T47D (cell line): ENCODE measurements around the gene PSME3IP1.

Source experiments
- DNase-seq, 2 experiments: peaks; one replicate each; pipeline versions ENCODE4 v3.0.0 to v3.0.0-alpha.2; 2011 to 2012; ENCODE audit warnings: low read depth in 1 of 2, low spot score in 1 of 2
- JUND ChIP-seq: IDR thresholded peaks from 2 replicates; pipeline ENCODE4 v1.6.1; 2012; ENCODE audit warnings: low read depth
- in situ Hi-C: cut with HindIII; loops from 2 replicates; pipeline ENCODE4 v1.10.0; 2016; ENCODE audit warnings: low sequenced_read_pairs, low pct_unique_long_range_greater_than_20kb

PSME3IP1 gene

GRCh38 chr16:57144027-57144426, 41.8 kb downstream of the PSME3IP1 start:
- in situ Hi-C loops, result no loop called here
- DNase-seq, result no peak
- TF ChIP-seq JUND, result no peak

- no peak for DNase-seq
- in situ Hi-C loops, result no loop called here
- TF ChIP-seq JUND, result no peak
Measured at GRCh38 chr16:57143149-57143921, 42.5 kb downstream of the PSME3IP1 start.

- in situ Hi-C loops, result no loop called here
- DNase-seq, result no peak
- TF ChIP-seq JUND, result no peak
Measured at GRCh38 chr16:57141822-57142631, 43.8 kb downstream of the PSME3IP1 start.

GRCh38 chr16:57140931-57141668, 44.7 kb downstream of the PSME3IP1 start:
- TF ChIP-seq JUND, result no peak
- in situ Hi-C loops, result no loop called here
- DNase-seq, result no peak

- in situ Hi-C loops, result no loop called here
- TF ChIP-seq JUND, result no peak
- DNase-seq, result no peak
Measured at GRCh38 chr16:57138281-57138935, 47.4 kb downstream of the PSME3IP1 start.

GRCh38 chr16:57137566-57138273, 48.1 kb downstream of the PSME3IP1 start:
- no peak for DNase-seq
- no peak for TF ChIP-seq JUND
- in situ Hi-C loops, result no loop called here

- TF ChIP-seq JUND, result no peak
- in situ Hi-C loops, result no loop called here
- no peak for DNase-seq
Measured at GRCh38 chr16:57137043-57137442, 48.8 kb downstream of the PSME3IP1 start.

GRCh38 chr16:57134982-57135381, 50.9 kb downstream of the PSME3IP1 start:
- in situ Hi-C loops, result no loop called here
- peak in 1 of 2 experiments; percentile 15 for DNase-seq
- TF ChIP-seq JUND, result no peak

GRCh38 chr16:57133886-57134285, 52.0 kb downstream of the PSME3IP1 start:
- DNase-seq, result no peak
- TF ChIP-seq JUND, result no peak
- in situ Hi-C loops, result no loop called here

- no peak for DNase-seq
- no peak for TF ChIP-seq JUND
- in situ Hi-C loops, result no loop called here
Measured at GRCh38 chr16:57133031-57133430, 52.8 kb downstream of the PSME3IP1 start.

GRCh38 chr16:57132470-57132869, 53.4 kb downstream of the PSME3IP1 start:
- in situ Hi-C loops, result no loop called here
- peak in 1 of 2 experiments; percentile 25 for DNase-seq
- no peak for TF ChIP-seq JUND

GRCh38 chr16:57131351-57131970, 54.4 kb downstream of the PSME3IP1 start:
- no peak for TF ChIP-seq JUND
- in situ Hi-C loops, result no loop called here
- no peak for DNase-seq
